HEK293T (cell line): Measurements from ENCODE around the gene YIF1A.

Source experiments
- CTCF ChIA-PET: fragments of 350-600 bp; formaldehyde crosslinking; extraction: SDS; loops from one replicate; lab custom pipeline; 2021; ENCODE audit warnings: antibody characterized with exemption, inconsistent platforms; lab: Yijun Ruan, JAX
- POLR2A ChIA-PET: fragments of 350-600 bp; formaldehyde crosslinking; extraction: SDS; loops from one replicate; lab custom pipeline; 2020; ENCODE audit warnings: antibody characterized with exemption, inconsistent platforms; lab: Yijun Ruan, JAX
- DNase-seq: peaks from one replicate; pipeline ENCODE4 v3.0.0; 2012; ENCODE audit warnings: mixed read lengths; ENCODE audit errors: extremely low spot score
- ARNT ChIP-seq: fragments of 450-650 bp; IDR thresholded peaks from 2 replicates; pipeline ENCODE4 v1.6.1; 2017; ENCODE audit warnings: mild to moderate bottlenecking
- BHLHE40 ChIP-seq: fragments of 450-650 bp; IDR thresholded peaks from 2 replicates; pipeline ENCODE4 v1.6.1; 2016; ENCODE audit warnings: mild to moderate bottlenecking, moderate library complexity, borderline replicate concordance
- CTBP1 ChIP-seq: fragments of 450-650 bp; IDR thresholded peaks from 2 replicates; pipeline ENCODE4 v1.6.1; 2016; ENCODE audit warnings: borderline replicate concordance
- ELF4 ChIP-seq: fragments of 450-650 bp; IDR thresholded peaks from 2 replicates; pipeline ENCODE4 v1.6.1; 2017; ENCODE audit warnings: antibody characterized with exemption
- FOXA1 ChIP-seq: fragments of 450-650 bp; IDR thresholded peaks from 2 replicates; pipeline ENCODE4 v1.6.1; 2016; ENCODE audit warnings: mild to moderate bottlenecking
- FOXK2 ChIP-seq: fragments of 450-650 bp; IDR thresholded peaks from 2 replicates; pipeline ENCODE4 v1.6.1; 2016; ENCODE audit warnings: mild to moderate bottlenecking
- FOXM1 ChIP-seq: fragments of 450-650 bp; IDR thresholded peaks from 2 replicates; pipeline ENCODE4 v1.6.1; 2017; ENCODE audit warnings: mild to moderate bottlenecking, borderline replicate concordance
- HDGF ChIP-seq: fragments of 450-650 bp; IDR thresholded peaks from 2 replicates; pipeline ENCODE4 v1.6.1; 2017; ENCODE audit warnings: antibody characterized with exemption, borderline replicate concordance
- L3MBTL2 ChIP-seq: fragments of 450-650 bp; conservative IDR thresholded peaks from 2 replicates; pipeline ENCODE4 v1.6.1; 2016; ENCODE audit warnings: mild to moderate bottlenecking
- LEF1 ChIP-seq: fragments of 450-650 bp; IDR thresholded peaks from 2 replicates; pipeline ENCODE4 v1.6.1; 2017; ENCODE audit warnings: mild to moderate bottlenecking, borderline replicate concordance
- NFRKB ChIP-seq: fragments of 450-650 bp; IDR thresholded peaks from 2 replicates; pipeline ENCODE4 v1.6.1; 2016; ENCODE audit warnings: mild to moderate bottlenecking, moderate library complexity
- SP1 ChIP-seq: fragments of 450-650 bp; IDR thresholded peaks from 2 replicates; pipeline ENCODE4 v1.6.1; 2017
- SUZ12 ChIP-seq: fragments of 450-650 bp; IDR thresholded peaks from 2 replicates; pipeline ENCODE4 v1.6.1; 2016; ENCODE audit warnings: mild to moderate bottlenecking
- TARDBP ChIP-seq: fragments of 450-650 bp; IDR thresholded peaks from 2 replicates; pipeline ENCODE4 v1.6.1; 2016
- ZNF384 ChIP-seq: fragments of 450-650 bp; IDR thresholded peaks from 2 replicates; pipeline ENCODE4 v1.6.1; 2016
- TF ChIP-seq, protein P1 (sequence below): fragments of 450-650 bp; IDR thresholded peaks from 2 replicates; pipeline ENCODE4 v1.6.1; 2016

YIF1A gene

DNA sequence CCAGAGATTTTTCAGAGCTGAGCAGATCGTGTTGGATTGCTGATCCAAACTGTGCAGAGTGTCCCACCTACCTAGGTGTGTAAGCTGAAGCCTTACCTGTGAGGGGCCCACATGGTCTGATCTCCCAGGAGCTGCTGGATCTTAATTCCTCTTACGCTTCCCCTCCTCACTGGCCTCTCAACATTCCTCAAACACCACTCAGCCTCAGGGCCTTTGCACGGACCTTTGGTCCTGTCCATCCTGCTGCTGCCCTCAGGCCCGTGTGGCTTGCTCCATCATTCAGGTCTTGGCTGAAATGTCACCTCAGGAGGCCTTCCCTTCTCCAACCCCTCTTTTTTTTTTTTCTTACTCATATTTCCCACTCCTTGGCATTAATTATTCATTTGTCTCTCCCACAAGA, 41.6 kb downstream of the YIF1A start:
- ChIA-PET CTCF (no interaction called here), POLR2A (interaction anchor here (1.3 kb wide), 2 partner anchors 34 to 42 kb away, joined by 3 to 8 read pairs; partner anchors contain the start of gene YIF1A)
- DNase-seq = no peak
- TF ChIP-seq SP1 = no peak
- TF ChIP-seq FOXK2 = no peak
- no peak for TF ChIP-seq CTBP1
- no peak for TF ChIP-seq ARNT
- TF ChIP-seq SUZ12 = no peak
- TF ChIP-seq TARDBP = no peak
- no peak for TF ChIP-seq FOXM1
- no peak for TF ChIP-seq NFRKB
- TF ChIP-seq FOXA1 = no peak

DNA sequence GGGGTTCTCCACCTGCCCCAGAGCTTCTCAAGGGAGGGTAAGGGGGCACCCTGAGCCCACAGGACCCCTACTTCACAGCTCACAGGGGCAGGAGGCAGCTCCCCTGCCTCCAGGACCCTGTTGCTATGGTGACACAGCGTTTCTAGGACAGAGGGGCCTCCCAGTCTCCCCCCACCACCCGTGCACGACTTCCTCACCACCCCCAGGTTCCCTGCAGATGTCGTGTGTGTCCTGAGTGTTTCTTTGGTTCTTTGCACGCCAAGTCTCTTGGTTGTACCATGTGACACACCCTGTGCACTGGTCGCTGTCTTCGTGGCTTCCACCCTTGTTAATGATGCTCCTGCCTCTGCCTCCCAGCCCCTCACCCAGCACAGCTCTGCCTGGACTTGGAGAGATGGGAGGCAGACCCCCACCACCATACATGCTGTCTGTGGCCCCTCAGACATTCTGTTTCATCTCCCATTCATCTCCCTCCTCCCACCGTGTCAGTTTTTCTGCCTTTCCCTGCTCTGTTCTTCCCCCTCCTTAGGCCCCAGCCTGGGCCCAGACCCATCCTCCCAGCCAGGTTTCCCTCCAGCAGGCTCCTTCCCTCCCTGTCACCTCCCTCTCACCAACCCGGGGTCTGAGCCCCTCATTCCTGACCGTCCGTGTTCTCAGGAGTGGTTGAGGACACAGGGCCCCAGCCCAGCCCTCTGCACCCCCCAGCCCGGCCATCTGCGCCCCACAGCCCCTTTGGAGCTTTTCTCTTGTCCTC, 45.0 kb downstream of the YIF1A start:
- DNase-seq = no peak
- TF ChIP-seq L3MBTL2 (no peak), FOXM1 (no peak), ARNT (no peak), ELF4 (no peak)
- ChIA-PET POLR2A (no interaction called here), CTCF (no interaction called here)

DNA sequence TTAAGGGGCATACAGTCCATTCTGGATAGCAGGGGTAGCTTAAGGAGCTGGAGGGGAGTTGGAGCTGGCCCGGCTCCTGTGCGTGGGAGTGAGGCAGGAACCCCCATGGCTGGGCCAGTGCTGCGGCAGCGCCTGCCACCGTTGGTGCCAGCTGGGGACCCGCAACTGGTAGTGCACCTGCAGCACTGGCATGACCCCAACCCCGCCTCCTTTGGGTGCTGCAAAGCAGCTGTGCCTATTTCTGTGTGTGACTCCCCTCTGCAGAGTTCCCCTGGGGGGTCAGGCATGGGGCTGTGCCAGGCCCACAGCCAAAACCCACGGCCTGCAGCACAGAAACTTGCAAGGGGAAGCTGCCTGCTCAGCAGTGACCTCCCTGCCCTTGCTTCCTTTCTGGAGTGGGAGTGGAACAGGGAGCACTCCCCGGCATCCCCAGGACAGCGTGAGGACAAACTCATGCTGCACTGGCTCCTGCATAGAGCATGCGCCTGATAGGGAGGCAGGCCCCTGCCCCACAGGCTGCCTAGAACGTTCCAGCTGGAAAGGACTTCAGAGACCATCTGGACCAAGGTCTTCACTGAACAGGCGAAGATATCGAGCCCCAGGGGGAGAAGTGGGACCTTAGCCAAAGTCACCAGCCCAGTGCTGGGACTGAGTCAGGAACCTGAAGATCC, 46.7 kb downstream of the YIF1A start:
- no peak for DNase-seq
- ChIA-PET CTCF (no interaction called here), POLR2A (no interaction called here)
- TF ChIP-seq SUZ12 (no peak), TARDBP (no peak), ELF4 (no peak), SP1 (no peak), BHLHE40 (no peak)

DNA sequence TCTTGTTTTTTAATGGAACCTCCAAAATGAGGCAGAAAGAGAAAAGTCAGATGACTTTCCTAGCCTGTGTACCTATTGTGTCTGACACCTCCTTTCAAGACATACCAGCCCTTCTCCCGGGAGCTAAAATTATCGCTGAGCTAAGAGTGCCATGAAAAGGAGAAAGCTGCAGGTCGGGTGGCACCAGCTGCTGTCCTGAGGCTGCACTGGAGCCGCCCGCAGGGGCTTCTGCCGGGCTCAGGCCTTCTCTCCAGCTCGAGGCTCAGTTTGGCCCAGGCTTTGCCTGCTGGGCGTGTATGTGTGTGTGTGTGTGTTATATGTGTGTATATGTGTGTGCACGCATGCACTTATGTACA, 48.2 kb downstream of the YIF1A start:
- no peak for DNase-seq
- ChIA-PET POLR2A (interaction anchor here (0.7 kb wide), 1 partner anchor 27 kb away, joined by 3 read pairs; no protein-coding TSS in a partner anchor), CTCF (interaction anchor here (1.0 kb wide), 1 partner anchor 27 kb away, joined by 3 read pairs; no protein-coding TSS in a partner anchor)
- TF ChIP-seq ELF4 (no peak), FOXA1 (no peak), NFRKB (no peak), HDGF (no peak), L3MBTL2 (no peak), TARDBP (no peak), ARNT (no peak), SP1 (no peak), FOXK2 (no peak), ZNF384 (no peak), BHLHE40 (no peak), FOXM1 (no peak), LEF1 (no peak), CTBP1 (no peak), SUZ12 (no peak)
- TF ChIP-seq, protein P1, sequence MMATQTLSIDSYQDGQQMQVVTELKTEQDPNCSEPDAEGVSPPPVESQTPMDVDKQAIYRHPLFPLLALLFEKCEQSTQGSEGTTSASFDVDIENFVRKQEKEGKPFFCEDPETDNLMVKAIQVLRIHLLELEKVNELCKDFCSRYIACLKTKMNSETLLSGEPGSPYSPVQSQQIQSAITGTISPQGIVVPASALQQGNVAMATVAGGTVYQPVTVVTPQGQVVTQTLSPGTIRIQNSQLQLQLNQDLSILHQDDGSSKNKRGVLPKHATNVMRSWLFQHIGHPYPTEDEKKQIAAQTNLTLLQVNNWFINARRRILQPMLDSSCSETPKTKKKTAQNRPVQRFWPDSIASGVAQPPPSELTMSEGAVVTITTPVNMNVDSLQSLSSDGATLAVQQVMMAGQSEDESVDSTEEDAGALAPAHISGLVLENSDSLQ = no peak

DNA sequence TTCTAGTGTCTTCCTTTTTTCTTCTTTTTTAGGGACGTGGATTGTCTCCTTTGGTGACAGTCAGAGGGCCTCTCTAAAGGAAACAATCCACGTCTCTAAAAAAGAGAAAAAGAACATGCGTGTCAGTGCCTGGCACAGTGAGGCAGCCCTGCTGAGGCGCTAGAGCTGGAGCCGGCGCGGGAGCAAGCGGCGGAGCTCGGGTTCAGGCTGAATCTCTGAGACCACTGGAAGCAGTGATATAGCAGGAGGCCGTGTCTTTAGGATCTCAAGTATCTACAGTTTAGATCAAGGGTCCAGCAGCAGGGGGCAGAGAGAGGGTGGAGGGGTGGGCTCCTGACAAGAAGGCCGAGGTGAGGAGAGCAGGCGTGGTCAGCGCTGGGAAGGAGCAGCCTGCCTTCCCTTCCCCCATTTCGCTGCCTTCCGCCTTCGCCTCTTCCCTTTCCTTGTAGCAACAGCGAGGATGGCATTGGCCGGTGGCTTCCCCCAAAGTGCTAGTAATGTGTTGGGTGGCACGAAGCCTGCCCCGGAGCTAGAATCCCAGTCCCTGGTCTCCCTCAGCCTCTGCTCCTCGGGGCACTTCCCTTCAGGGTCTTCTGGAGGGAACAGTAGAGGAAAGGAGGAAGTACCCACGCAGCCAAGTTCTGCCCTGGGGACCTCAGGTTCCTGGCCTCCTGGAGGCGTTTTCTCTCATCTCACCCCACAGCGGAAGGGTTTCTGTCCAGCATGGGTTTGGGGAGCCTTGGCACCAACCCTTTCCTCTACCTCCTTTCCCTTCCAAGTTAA, 48.8 kb downstream of the YIF1A start:
- POLR2A ChIA-PET = no interaction called here
- no peak for TF ChIP-seq SP1
- no peak for TF ChIP-seq SUZ12
- TF ChIP-seq HDGF = no peak
- no peak for TF ChIP-seq FOXA1
- TF ChIP-seq CTBP1 = no peak
- no peak for TF ChIP-seq NFRKB
- TF ChIP-seq ARNT = no peak
- no peak for TF ChIP-seq FOXM1
- TF ChIP-seq ZNF384 = no peak
- no peak for TF ChIP-seq BHLHE40
- no peak for DNase-seq
- CTCF ChIA-PET = no interaction called here

DNA sequence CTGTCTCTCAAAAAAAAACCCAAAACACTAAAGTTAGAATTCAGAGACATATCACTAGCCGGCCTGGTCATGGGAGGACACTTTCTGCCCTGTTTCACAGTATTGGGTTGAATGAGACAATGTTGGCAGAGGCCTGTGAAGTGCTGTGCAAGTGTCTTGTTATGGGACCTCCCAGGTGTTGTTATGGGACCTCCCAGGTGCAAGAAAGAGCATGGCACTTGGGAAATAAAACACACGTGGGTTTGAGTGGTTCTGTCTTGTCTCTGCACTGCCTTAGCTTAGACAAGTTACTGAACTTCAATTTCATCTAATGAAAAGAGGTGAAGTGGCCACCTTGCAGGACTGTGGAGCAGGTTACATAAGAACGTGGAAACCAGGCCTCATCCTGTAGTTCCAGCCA, 49.4 kb downstream of the YIF1A start:
- TF ChIP-seq, protein P1 = no peak
- TF ChIP-seq ELF4 (no peak), ARNT (no peak), FOXM1 (no peak), L3MBTL2 (no peak), ZNF384 (no peak), SP1 (no peak), FOXK2 (no peak)
- CTCF ChIA-PET = no interaction called here
- POLR2A ChIA-PET = no interaction called here
- DNase-seq = no peak
